BE2C (cell line): ENCODE measurements around the gene ANKRD12.
A peak's percentile ranks its signal among the peaks of the same experiment; 100 is the strongest.

ENCODE experiments used
- DNase-seq: peaks from one replicate; pipeline ENCODE4 v3.0.0-alpha.2; 2020
- H3K27me3 ChIP-seq: fragments of 250-450 bp; sonication (Bioruptor Pico); 2 replicates; pipeline ENCODE4 v1.5.1; 2020; ENCODE audit warnings: mild to moderate bottlenecking
- H3K36me3 ChIP-seq: fragments of 250-450 bp; sonication (Bioruptor Pico); 2 replicates; pipeline ENCODE4 v1.5.1; 2020; ENCODE audit warnings: mild to moderate bottlenecking
- H3K4me1 ChIP-seq: fragments of 250-450 bp; sonication (Bioruptor Pico); 2 replicates; pipeline ENCODE4 v1.5.1; 2020
- H3K4me3 ChIP-seq: 2 replicates; pipeline ENCODE4 v1.5.1; 2011; ENCODE audit warnings: low read depth, low read length
- H3K9me3 ChIP-seq: fragments of 250-450 bp; sonication (Bioruptor Pico); 2 replicates; pipeline ENCODE4 v1.5.1; 2020
- CTCF ChIP-seq: IDR thresholded peaks from 2 replicates; pipeline ENCODE4 v1.5.1; 2012; ENCODE audit warnings: mild to moderate bottlenecking, low read depth, low read length

The ANKRD12 gene

GRCh38 chr18:9323750-9324445, 187.3 kb downstream of the ANKRD12 start:
- H3K27me3 ChIP-seq: no peaks in the 10 kb centered on the region
- no peaks in the 10 kb centered on the region for H3K4me1 ChIP-seq
- no peaks in the 10 kb centered on the region for H3K9me3 ChIP-seq
- H3K4me3 ChIP-seq: no peak overlapping the region
- H3K36me3 ChIP-seq: no peaks in the 10 kb centered on the region
- no peak for TF ChIP-seq CTCF
- DNase-seq: no peak

GRCh38 chr18:9325716-9326115, 189.1 kb downstream of the ANKRD12 start:
- Histone ChIP-seq H3K4me3 (no peak overlapping the region), H3K9me3 (no peaks in the 10 kb centered on the region), H3K4me1 (no peaks in the 10 kb centered on the region; the same call in 1 of the 2 replicates), H3K36me3 (no peaks in the 10 kb centered on the region), H3K27me3 (no peaks in the 10 kb centered on the region)
- no peak for TF ChIP-seq CTCF
- no peak for DNase-seq

DNA sequence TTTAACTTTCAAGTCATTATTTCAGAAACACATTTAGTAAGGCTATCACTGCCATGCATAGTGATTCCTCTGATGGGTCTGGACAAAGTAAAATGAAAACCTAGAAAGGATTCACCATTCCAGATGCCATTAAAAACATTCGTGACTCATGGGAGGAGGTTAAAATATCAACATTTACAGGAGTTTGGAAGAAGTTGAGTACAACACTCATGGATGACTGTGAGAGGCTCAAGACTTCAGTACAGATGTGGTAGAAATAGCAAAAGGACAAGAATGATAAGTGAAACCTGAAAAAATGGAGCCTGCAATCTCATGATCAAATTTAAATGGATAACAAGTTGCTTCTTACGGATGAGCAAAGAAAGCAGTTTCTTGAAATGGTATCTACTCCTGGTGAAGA, 192.2 kb downstream of the ANKRD12 start:
- DNase-seq: no peak
- Histone ChIP-seq H3K4me3 (no peak overlapping the region), H3K36me3 (no peaks in the 10 kb centered on the region)

DNA sequence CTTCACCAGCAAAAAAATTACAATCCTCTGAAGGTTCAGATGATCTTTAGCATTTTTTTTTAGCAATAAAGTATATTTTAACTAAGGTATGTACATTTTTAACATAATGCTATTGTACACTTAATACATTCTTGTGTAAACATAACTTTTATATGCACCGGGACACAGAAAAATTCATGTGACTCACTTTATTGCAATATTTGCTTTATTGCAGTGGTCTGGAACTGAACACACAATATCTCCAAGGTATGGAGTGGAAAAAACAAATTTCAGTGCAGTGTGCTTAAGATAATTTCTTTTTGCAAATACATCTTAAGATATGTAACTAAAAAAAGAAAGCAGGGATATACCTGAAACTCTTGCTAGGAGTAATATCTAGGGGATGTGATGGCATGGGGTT, 192.9 kb downstream of the ANKRD12 start:
- H3K4me3 ChIP-seq: no peak overlapping the region
- H3K9me3 ChIP-seq: no peaks in the 10 kb centered on the region
- H3K36me3 ChIP-seq: no peaks in the 10 kb centered on the region
- TF ChIP-seq CTCF: no peak
- H3K4me1 ChIP-seq: no peaks in the 10 kb centered on the region; the same call in 1 of the 2 replicates
- DNase-seq: no peak
- no peaks in the 10 kb centered on the region for H3K27me3 ChIP-seq

More for the DNA sequence above, 192.2 kb downstream of the ANKRD12 start:
- Histone ChIP-seq H3K9me3 (no peaks in the 10 kb centered on the region), H3K27me3 (no peaks in the 10 kb centered on the region), H3K4me1 (no peaks in the 10 kb centered on the region; the same call in 1 of the 2 replicates)
- no peak for TF ChIP-seq CTCF

DNA sequence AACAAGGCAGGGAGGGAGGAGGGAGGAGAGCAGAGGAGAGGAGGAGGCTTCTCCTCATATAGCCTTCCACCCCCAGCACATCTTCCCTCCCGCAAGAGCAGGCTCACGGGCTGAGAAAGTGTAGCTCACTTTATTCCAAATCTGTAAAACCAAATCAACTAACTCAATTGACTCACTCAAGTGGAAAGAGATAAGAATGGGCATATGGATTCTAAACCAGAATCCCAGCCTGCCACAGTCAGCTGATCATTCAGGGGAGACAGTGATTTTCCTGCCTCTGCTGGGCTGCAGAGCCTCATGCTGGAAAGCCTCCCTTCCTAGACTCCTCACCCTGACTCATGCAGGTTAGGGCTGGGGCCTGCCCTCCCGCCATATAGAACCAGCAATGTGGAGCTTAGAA, 193.8 kb downstream of the ANKRD12 start:
- no peaks in the 10 kb centered on the region; the same call in 1 of the 2 replicates for H3K4me1 ChIP-seq
- H3K9me3 ChIP-seq: no peaks in the 10 kb centered on the region
- no peaks in the 10 kb centered on the region for H3K36me3 ChIP-seq
- TF ChIP-seq CTCF: no peak
- no peaks in the 10 kb centered on the region for H3K27me3 ChIP-seq
- peak; percentile 40 for DNase-seq
- H3K4me3 ChIP-seq: no peak overlapping the region
